GM21825 (cell line): ENCODE measurements around the gene MB.
"Not testable (repeated sequence)": the region's sequence is repeated elsewhere in the genome, so short reads cannot be mapped to it uniquely, and the experiment has no call there.

ENCODE experiments used
- ATAC-seq: cut with Tn5 transposase; IDR thresholded peaks from one replicate; pipeline ENCODE4 v1.9.1; 2021; ENCODE audit warnings: mild to moderate bottlenecking, moderate library complexity; ENCODE audit not compliant: unreplicated experiment

Gene MB

GRCh38 chr22:35617137-35617755 lies at the start of gene MB:
TSS of gene MB (minus strand) at chr22:35617329. CDS start at chr22:35617257, 72 bp downstream.
- ATAC-seq: no peak

- ATAC-seq: not testable (repeated sequence)
Measured at GRCh38 chr22:35666699-35667098, 49.6 kb upstream of the MB start.

GRCh38 chr22:35664955-35665587 lies 47.9 kb upstream of the MB start:
- ATAC-seq: no peak

GRCh38 chr22:35663371-35663770 lies 46.2 kb upstream of the MB start:
- no peak for ATAC-seq

- no peak for ATAC-seq
Measured at GRCh38 chr22:35662914-35663313, 45.8 kb upstream of the MB start.

- no peak for ATAC-seq
Measured at GRCh38 chr22:35661464-35661863, 44.3 kb upstream of the MB start.

GRCh38 chr22:35660291-35661127 lies 43.4 kb upstream of the MB start:
- no peak for ATAC-seq

GRCh38 chr22:35657571-35658312 lies 40.6 kb upstream of the MB start:
- no peak for ATAC-seq

GRCh38 chr22:35656284-35656752 lies 39.2 kb upstream of the MB start:
- ATAC-seq: no peak

- ATAC-seq: no peak
Measured at GRCh38 chr22:35653824-35654223, 36.7 kb upstream of the MB start.

- no peak for ATAC-seq
Measured at GRCh38 chr22:35651085-35651484, 34.0 kb upstream of the MB start.

- ATAC-seq: no peak
Measured at GRCh38 chr22:35649636-35650250, 32.6 kb upstream of the MB start.

GRCh38 chr22:35649026-35649553 lies 32.0 kb upstream of the MB start:
- no peak for ATAC-seq

- no peak for ATAC-seq
Measured at GRCh38 chr22:35648066-35649025, 31.2 kb upstream of the MB start, which contains the start of gene APOL6. TSS of gene APOL6 (plus strand) at chr22:35648446. CDS start at chr22:35656426, 7,980 bp downstream.

GRCh38 chr22:35645646-35646045 lies 28.5 kb upstream of the MB start:
- no peak for ATAC-seq

GRCh38 chr22:35643991-35644390 lies 26.9 kb upstream of the MB start:
- no peak for ATAC-seq

GRCh38 chr22:35642305-35642741 lies 25.2 kb upstream of the MB start:
- ATAC-seq: no peak

- no peak for ATAC-seq
Measured at GRCh38 chr22:35641494-35642120, 24.5 kb upstream of the MB start.

GRCh38 chr22:35638410-35638809 lies 21.3 kb upstream of the MB start:
- ATAC-seq: no peak
